ENCODE data around the gene SYT5. TPM values are rescaled to one million over a fixed set of nuclear protein-coding genes. Genes with fewer than 3 reads are reported as not detected.
A peak's percentile ranks its signal among the peaks of the same experiment; 100 is the strongest.

SYT5 gene
- total RNA-seq, 1 donor, result not detected

DNA sequence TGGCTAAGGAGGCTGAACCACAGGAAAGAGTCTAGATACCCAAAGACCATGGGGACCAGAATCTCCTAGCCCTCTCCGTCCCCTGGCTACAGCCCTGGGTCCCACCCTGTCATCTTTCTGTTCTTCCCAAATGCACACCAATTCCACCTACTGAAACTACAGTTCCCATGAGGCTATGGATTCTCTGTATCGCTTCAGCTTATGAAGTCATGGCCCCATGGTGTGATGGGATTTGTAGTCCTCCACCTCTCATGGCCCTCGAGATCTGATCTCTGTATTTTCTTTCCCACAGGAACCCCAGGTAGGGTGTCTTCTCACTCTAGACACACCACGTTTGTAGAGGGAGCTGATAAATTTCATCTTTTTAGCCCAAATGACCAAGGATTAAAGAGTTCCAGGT is 17.4 kb upstream of the SYT5 start:
- Histone ChIP-seq H3K27ac (ENCODE audit: low read depth, low read length) (no peak overlapping the region), H3K36me3 (ENCODE audit: insufficient read depth, low read length) (no peaks in the 10 kb centered on the region), H4K20me1 (ENCODE audit: insufficient read depth, low read length) (no peaks in the 10 kb centered on the region), H2AFZ (ENCODE audit: low read length) (no peak overlapping the region), H3K9me3 (ENCODE audit: low read depth, low read length) (no peaks in the 10 kb centered on the region), H3K4me3 (ENCODE audit: insufficient read depth, low read length) (no peak overlapping the region), H3K4me2 (ENCODE audit: insufficient read depth, low read length) (no peak overlapping the region), H3K79me2 (ENCODE audit: insufficient read depth, low read length) (no peaks in the 10 kb centered on the region), H3K27me3 (ENCODE audit: insufficient read depth, low read length) (no peaks in the 10 kb centered on the region), H3K4me1 (ENCODE audit: insufficient read depth, low read length) (no peaks in the 10 kb centered on the region)
- DNase-seq (ENCODE audit: insufficient read length, low spot score, missing footprints), result peak; percentile 77
- TF ChIP-seq, protein P1, sequence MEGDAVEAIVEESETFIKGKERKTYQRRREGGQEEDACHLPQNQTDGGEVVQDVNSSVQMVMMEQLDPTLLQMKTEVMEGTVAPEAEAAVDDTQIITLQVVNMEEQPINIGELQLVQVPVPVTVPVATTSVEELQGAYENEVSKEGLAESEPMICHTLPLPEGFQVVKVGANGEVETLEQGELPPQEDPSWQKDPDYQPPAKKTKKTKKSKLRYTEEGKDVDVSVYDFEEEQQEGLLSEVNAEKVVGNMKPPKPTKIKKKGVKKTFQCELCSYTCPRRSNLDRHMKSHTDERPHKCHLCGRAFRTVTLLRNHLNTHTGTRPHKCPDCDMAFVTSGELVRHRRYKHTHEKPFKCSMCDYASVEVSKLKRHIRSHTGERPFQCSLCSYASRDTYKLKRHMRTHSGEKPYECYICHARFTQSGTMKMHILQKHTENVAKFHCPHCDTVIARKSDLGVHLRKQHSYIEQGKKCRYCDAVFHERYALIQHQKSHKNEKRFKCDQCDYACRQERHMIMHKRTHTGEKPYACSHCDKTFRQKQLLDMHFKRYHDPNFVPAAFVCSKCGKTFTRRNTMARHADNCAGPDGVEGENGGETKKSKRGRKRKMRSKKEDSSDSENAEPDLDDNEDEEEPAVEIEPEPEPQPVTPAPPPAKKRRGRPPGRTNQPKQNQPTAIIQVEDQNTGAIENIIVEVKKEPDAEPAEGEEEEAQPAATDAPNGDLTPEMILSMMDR (IDR thresholded peaks at IDR 0.05; ENCODE audit: extremely low read depth, low read depth, low read length), result no peak

DNA sequence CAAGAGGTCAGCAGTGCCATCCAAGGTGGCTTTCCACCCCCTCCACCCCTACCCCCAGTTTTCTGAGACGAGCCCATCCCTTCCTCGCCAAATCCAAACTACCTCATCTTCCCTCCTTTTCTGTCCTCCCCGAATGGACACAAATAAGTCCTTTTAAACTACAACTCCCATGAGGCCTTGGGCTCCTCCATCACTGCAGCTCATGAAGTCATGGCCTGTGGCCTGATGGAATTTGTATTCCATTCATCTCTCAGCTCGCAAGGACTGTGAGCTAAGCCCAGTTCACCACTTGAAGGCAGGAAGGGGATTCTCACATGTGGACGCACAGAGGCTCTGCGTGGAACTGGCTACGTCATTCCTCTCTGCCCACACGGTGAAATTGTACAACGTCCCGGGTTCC is 16.7 kb upstream of the SYT5 start:
- Histone ChIP-seq H3K79me2 (ENCODE audit: insufficient read depth, low read length) (no peaks in the 10 kb centered on the region), H3K36me3 (ENCODE audit: insufficient read depth, low read length) (no peaks in the 10 kb centered on the region), H2AFZ (ENCODE audit: low read length) (no peak overlapping the region), H3K9me3 (ENCODE audit: low read depth, low read length) (no peaks in the 10 kb centered on the region), H4K20me1 (ENCODE audit: insufficient read depth, low read length) (no peaks in the 10 kb centered on the region), H3K4me3 (ENCODE audit: insufficient read depth, low read length) (no peak overlapping the region), H3K27me3 (ENCODE audit: insufficient read depth, low read length) (no peaks in the 10 kb centered on the region), H3K4me2 (ENCODE audit: insufficient read depth, low read length) (no peak overlapping the region), H3K4me1 (ENCODE audit: insufficient read depth, low read length) (no peaks in the 10 kb centered on the region), H3K27ac (ENCODE audit: low read depth, low read length) (no peak overlapping the region)
- TF ChIP-seq, protein P1 (IDR thresholded peaks at IDR 0.05; ENCODE audit: extremely low read depth, low read depth, low read length), result no peak
- peak; percentile 77 for DNase-seq (ENCODE audit: insufficient read length, low spot score, missing footprints)

DNA sequence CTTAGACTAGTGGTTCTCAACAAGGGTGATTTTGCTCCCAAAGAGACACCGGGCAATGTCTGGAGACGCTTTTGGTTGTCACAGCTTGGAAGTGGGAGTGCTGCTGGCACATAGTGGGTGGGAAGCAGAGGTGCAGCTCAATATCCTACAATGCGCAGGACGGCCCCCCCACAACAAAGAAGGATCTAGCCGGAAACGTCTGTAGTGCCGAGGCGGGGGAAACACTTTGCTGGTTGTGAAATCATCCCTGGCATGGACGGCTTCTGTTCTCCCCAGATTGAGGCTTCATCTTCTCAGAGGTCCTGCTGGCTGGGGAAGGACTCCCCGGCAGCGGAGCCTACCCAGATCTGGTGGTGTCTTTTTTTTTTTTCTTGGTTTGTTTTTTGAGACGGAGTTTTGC is 13.4 kb upstream of the SYT5 start:
- no peaks in the 10 kb centered on the region for H3K27me3 ChIP-seq (ENCODE audit: insufficient read depth, low read length)
- H3K36me3 ChIP-seq (ENCODE audit: insufficient read depth, low read length), result no peaks in the 10 kb centered on the region
- no peak for DNase-seq (ENCODE audit: insufficient read length, low spot score, missing footprints)
- no peak overlapping the region for H3K27ac ChIP-seq (ENCODE audit: low read depth, low read length)
- H3K79me2 ChIP-seq (ENCODE audit: insufficient read depth, low read length), result no peaks in the 10 kb centered on the region
- H3K9me3 ChIP-seq (ENCODE audit: low read depth, low read length), result no peaks in the 10 kb centered on the region
- peaks cover 8% of the 10 kb centered on the region for H3K4me1 ChIP-seq (ENCODE audit: insufficient read depth, low read length)
- H3K4me2 ChIP-seq (ENCODE audit: insufficient read depth, low read length), result no peak overlapping the region
- TF ChIP-seq, protein P1 (IDR thresholded peaks at IDR 0.05; ENCODE audit: extremely low read depth, low read depth, low read length), result no peak
- H2AFZ ChIP-seq (ENCODE audit: low read length), result no peak overlapping the region
- H4K20me1 ChIP-seq (ENCODE audit: insufficient read depth, low read length), result no peaks in the 10 kb centered on the region
- no peak overlapping the region for H3K4me3 ChIP-seq (ENCODE audit: insufficient read depth, low read length)

DNA sequence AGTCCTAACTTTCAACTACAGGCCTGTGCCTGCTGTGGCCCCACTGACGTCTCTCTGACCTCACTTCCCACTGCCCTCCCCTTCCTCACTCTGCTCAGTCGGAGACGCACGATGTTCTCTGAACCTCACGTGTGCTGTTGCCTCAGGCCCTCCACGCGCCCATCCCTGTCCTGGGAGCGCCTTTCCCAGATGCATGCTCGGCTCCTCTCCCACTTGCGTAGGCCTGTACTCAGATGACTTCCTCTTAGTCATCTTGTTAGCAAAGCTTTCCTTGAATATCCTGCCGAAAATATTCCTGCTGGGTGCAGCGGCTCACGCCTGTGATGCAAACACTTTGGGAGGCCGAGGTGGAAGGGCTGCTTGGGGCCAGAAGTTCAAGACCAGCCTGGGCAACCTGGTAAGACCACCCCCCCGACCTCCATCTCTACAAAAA is 9.3 kb upstream of the SYT5 start:
- no peaks in the 10 kb centered on the region for H3K36me3 ChIP-seq (ENCODE audit: insufficient read depth, low read length)
- H3K4me3 ChIP-seq (ENCODE audit: insufficient read depth, low read length), result no peak overlapping the region
- no peaks in the 10 kb centered on the region for H3K9me3 ChIP-seq (ENCODE audit: low read depth, low read length)
- H3K27ac ChIP-seq (ENCODE audit: low read depth, low read length), result peak overlapping the region; percentile 66
- no peaks in the 10 kb centered on the region for H3K27me3 ChIP-seq (ENCODE audit: insufficient read depth, low read length)
- H4K20me1 ChIP-seq (ENCODE audit: insufficient read depth, low read length), result no peaks in the 10 kb centered on the region
- peak; percentile 99 for DNase-seq (ENCODE audit: insufficient read length, low spot score, missing footprints)
- H3K4me2 ChIP-seq (ENCODE audit: insufficient read depth, low read length), result peak overlapping the region; percentile 0
- no peaks in the 10 kb centered on the region for H3K79me2 ChIP-seq (ENCODE audit: insufficient read depth, low read length)
- TF ChIP-seq, protein P1 (IDR thresholded peaks at IDR 0.05; ENCODE audit: extremely low read depth, low read depth, low read length), result no peak
- peak overlapping the region; percentile 21 for H2AFZ ChIP-seq (ENCODE audit: low read length)
- peaks cover 8% of the 10 kb centered on the region for H3K4me1 ChIP-seq (ENCODE audit: insufficient read depth, low read length)
